ENCODE measurements around the gene RNF115.

RNF115 gene

DNA sequence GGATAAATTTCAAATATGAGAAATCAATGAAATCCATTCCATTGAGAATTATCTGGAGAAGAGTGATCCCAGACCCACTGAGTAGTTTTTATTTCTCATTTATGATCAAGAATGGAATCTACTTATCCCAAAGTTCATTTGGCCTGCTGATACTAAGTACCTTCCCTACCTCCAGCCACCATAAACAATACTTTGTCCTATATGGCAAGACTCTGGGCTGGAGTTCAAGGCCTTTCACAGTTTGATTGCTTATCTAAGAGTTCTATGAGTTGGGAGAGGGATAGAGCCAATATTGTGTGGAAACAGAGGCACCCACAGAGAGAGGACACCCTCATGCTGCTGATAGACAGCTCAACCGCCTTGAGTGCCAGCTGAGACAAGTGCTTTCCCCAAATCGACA, 121.8 kb downstream of the RNF115 start:
- H3K4me1 Mint-ChIP-seq, result peaks cover 8% of the 10 kb centered on the region
- H3K9me3 Mint-ChIP-seq, result no peaks in the 10 kb centered on the region
- H3K4me3 Mint-ChIP-seq, result no peak overlapping the region
- TF ChIP-seq, protein P1, sequence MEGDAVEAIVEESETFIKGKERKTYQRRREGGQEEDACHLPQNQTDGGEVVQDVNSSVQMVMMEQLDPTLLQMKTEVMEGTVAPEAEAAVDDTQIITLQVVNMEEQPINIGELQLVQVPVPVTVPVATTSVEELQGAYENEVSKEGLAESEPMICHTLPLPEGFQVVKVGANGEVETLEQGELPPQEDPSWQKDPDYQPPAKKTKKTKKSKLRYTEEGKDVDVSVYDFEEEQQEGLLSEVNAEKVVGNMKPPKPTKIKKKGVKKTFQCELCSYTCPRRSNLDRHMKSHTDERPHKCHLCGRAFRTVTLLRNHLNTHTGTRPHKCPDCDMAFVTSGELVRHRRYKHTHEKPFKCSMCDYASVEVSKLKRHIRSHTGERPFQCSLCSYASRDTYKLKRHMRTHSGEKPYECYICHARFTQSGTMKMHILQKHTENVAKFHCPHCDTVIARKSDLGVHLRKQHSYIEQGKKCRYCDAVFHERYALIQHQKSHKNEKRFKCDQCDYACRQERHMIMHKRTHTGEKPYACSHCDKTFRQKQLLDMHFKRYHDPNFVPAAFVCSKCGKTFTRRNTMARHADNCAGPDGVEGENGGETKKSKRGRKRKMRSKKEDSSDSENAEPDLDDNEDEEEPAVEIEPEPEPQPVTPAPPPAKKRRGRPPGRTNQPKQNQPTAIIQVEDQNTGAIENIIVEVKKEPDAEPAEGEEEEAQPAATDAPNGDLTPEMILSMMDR (IDR thresholded peaks at IDR 0.05; ENCODE audit: unreplicated experiment in 3 of 3), result no peak
- no peaks in the 10 kb centered on the region for H3K36me3 Mint-ChIP-seq (ENCODE audit: low read depth)
- H3K27ac Mint-ChIP-seq, result no peak overlapping the region
- H3K27me3 Mint-ChIP-seq (ENCODE audit: low read depth), result peaks cover 9% of the 10 kb centered on the region

DNA sequence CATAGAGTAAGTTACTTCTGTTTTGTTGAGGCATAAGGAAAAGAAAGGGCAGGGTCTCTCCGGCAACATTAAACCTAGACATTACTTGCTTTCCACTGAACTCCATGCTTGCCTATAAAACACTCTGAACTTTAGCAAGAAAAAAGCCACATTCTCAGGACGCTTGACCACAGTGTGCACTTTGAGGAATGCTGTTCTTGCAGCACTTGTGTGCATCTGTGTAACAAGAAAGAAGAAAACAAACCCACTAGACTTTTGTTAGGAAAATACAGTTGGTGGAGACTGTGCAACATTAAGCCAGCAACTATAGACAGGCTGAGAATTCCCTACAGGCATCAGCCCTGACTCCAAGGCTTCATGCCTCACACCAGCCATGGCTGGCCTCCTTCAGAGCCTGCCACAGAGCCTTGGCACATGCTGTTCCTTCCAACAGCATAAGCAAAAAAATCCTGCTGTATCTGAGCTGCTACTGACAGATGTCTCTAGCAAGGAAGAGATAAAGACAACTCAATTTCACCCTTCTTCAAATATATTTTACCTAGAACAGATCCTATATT, 122.5 kb downstream of the RNF115 start:
- peak overlapping the region in 1 of 3 experiments; percentile 43 for H3K27ac Mint-ChIP-seq
- H3K36me3 Mint-ChIP-seq (ENCODE audit: low read depth), result no peaks in the 10 kb centered on the region
- no peak overlapping the region for H3K4me3 Mint-ChIP-seq
- TF ChIP-seq, protein P1 (IDR thresholded peaks at IDR 0.05; ENCODE audit: unreplicated experiment in 3 of 3), result no peak
- H3K27me3 Mint-ChIP-seq (ENCODE audit: low read depth), result peaks cover 4% of the 10 kb centered on the region
- peaks cover 7% of the 10 kb centered on the region for H3K4me1 Mint-ChIP-seq
- no peaks in the 10 kb centered on the region for H3K9me3 Mint-ChIP-seq

DNA sequence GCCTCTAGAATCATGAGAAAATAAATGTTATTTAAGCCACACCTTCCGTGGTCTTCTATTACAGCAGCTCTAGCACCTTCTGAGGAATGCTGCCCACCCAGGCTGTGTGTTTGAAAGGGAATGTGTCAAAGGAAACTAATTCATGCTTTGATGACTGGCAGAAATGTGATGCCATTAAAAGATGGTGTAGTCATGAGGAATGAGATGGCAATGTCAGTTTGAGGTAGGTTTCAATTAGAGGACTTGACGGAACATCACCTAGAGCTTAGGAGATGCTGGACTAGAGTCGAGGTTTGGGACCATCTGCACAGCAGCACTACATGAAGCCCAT, 127.3 kb downstream of the RNF115 start:
- peaks cover 16% of the 10 kb centered on the region for H3K27me3 Mint-ChIP-seq (ENCODE audit: low read depth)
- H3K27ac Mint-ChIP-seq, result peak overlapping the region in 1 of 3 experiments; percentile 23
- H3K9me3 Mint-ChIP-seq, result no peaks in the 10 kb centered on the region
- no peak overlapping the region for H3K4me3 Mint-ChIP-seq
- H3K36me3 Mint-ChIP-seq (ENCODE audit: low read depth), result peaks cover 4% of the 10 kb centered on the region
- TF ChIP-seq, protein P1 (IDR thresholded peaks at IDR 0.05; ENCODE audit: unreplicated experiment in 3 of 3), result no peak
- H3K4me1 Mint-ChIP-seq, result peaks cover 25% of the 10 kb centered on the region

DNA sequence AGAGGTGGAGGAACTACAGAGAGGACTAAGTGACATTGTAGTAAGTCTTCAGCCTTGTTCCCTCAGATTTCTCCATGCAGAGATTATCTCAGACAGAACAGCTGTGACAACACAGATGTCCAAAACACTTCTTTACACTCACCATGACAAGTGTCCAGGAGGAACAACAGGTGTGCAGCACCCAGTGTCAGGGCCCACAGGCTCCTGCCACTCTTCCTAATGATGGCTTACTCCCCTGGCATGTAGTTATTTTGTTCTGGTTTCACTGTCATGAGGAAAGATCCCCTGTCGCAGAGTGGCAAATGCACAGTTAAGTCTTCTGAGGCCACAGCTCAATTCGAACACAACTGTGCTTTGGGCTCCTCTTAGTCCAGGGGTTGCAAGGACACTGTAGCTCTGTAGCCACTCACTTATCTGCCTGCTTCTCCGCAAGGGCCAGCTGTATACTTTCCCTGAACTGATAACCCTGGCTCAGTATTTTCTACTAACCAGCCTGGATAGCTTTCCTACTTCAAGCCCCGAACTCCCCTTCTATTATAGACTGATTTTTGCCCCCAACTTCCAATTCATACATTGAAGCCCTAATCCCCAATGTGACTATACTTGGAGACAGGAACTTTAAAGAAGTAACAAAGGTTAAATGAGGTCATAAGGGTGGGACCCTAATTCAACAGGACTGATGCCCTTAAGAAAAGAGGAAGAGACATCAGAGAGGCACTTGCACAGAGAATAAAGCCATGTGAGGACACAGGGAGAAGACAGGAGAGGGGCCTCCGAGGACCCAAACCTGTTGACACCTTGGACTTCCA, 127.9 kb downstream of the RNF115 start:
- H3K9me3 Mint-ChIP-seq, result no peaks in the 10 kb centered on the region

DNA sequence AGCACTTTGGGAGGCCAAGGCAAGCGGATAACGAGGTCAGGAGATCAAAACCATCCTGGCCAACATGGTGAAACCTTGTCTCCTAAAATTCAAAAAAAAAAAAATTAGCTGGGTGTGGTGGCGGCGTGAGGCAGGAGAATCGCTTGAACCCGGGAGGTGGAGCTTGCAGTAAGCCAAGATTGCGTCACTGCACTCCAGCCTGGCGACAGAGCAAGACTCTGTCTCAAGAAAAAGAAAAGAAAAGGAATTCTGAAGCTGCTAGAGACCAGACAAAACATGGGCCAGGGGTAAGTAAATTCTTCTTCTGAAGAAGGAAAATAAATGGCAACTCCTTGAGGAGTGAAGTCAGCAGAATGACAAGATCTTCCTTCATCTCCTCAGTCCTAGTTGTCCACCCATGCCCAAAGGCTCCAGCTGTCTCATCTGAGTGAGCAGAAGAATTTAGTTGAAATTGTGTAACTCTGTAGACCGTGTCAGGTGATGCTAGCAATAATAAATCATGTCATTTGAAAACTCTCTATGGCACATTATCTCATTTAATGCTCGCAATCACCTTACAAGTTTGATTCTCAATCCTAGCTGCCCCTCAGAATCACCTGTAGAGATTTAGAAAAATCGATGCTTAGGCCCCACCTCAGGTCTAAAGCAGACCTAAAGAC, 131.0 kb downstream of the RNF115 start:
- peaks cover 12% of the 10 kb centered on the region for H3K27me3 Mint-ChIP-seq (ENCODE audit: low read depth)
- H3K9me3 Mint-ChIP-seq, result no peaks in the 10 kb centered on the region
- TF ChIP-seq, protein P1 (IDR thresholded peaks at IDR 0.05; ENCODE audit: unreplicated experiment in 3 of 3), result no peak
- H3K27ac Mint-ChIP-seq, result peak overlapping the region in 1 of 3 experiments; percentile 45
- peaks cover 43% of the 10 kb centered on the region for H3K4me1 Mint-ChIP-seq
- no peak overlapping the region for H3K4me3 Mint-ChIP-seq
- peaks cover 10% of the 10 kb centered on the region for H3K36me3 Mint-ChIP-seq (ENCODE audit: low read depth)

More for the DNA sequence above, 127.9 kb downstream of the RNF115 start:
- Mint-ChIP-seq H3K36me3 (ENCODE audit: low read depth) (peaks cover 4% of the 10 kb centered on the region), H3K27me3 (ENCODE audit: low read depth) (peaks cover 16% of the 10 kb centered on the region), H3K4me3 (no peak overlapping the region), H3K27ac (peak overlapping the region; percentile 19 to 23 (median 21)), H3K4me1 (peaks cover 25% of the 10 kb centered on the region)
- TF ChIP-seq, protein P1 (IDR thresholded peaks at IDR 0.05; ENCODE audit: unreplicated experiment in 3 of 3), result no peak
